Lung (tissue), 12 donors: ENCODE results near the gene GYPB. TPM values are rescaled to one million over a fixed set of nuclear protein-coding genes. Genes with fewer than 3 reads are reported as not detected.
"Not testable (repeated sequence)": the region's sequence is repeated elsewhere in the genome, so short reads cannot be mapped to it uniquely, and the experiment has no call there.

Source experiments
- ATAC-seq: fragments of 200-7000 bp; cut with Tn5 transposase; one replicate; pipeline ENCODE4 v1.9.1; 2020; ENCODE audit warnings: moderate number of reproducible peaks; ENCODE audit not compliant: insufficient read depth, low FRiP score
- DNase-seq, 3 donors: peaks; one replicate each; pipeline ENCODE4 v3.0.0-alpha.2; 2013 to 2017
- H3K27ac ChIP-seq, 2 donors: one replicate each; pipeline ENCODE4 v1.5.1; 2013; ENCODE audit warnings: mild to moderate bottlenecking in 2 of 2, moderate library complexity in 2 of 2, control low read depth in 1 of 2, inconsistent platforms in 1 of 2, low read depth in 1 of 2, low read length in 1 of 2
- H3K27me3 ChIP-seq, 3 donors: one replicate each; pipeline ENCODE4 v1.5.1; 2013; ENCODE audit warnings: low read length in 2 of 3; ENCODE audit not compliant: control insufficient read depth in 3 of 3, insufficient read depth in 3 of 3
- H3K36me3 ChIP-seq, 4 donors: one replicate each; pipeline ENCODE4 v1.5.1; 2013; ENCODE audit warnings: low read length in 4 of 4, mild to moderate bottlenecking in 1 of 4, moderate library complexity in 1 of 4; ENCODE audit not compliant: control insufficient read depth in 4 of 4, insufficient read depth in 4 of 4
- H3K4me1 ChIP-seq, 5 donors: one replicate each; pipeline ENCODE4 v1.5.1; 2013; ENCODE audit warnings: low read length in 5 of 5, mild to moderate bottlenecking in 2 of 5, moderate library complexity in 1 of 5; ENCODE audit not compliant: control insufficient read depth in 5 of 5, insufficient read depth in 5 of 5
- H3K4me3 ChIP-seq: one replicate; pipeline ENCODE4 v1.5.1; 2013; ENCODE audit warnings: mild to moderate bottlenecking, control low read depth, moderate library complexity
- H3K9ac ChIP-seq, 2 donors: one replicate each; pipeline ENCODE4 v1.5.1; 2013; ENCODE audit warnings: low read length in 2 of 2, control low read depth in 1 of 2; ENCODE audit not compliant: insufficient read depth in 1 of 2
- H3K9me3 ChIP-seq, 4 donors: one replicate each; pipeline ENCODE4 v1.5.1; 2013; ENCODE audit warnings: low read length in 3 of 4, mild to moderate bottlenecking in 1 of 4, moderate library complexity in 1 of 4; ENCODE audit not compliant: control insufficient read depth in 4 of 4, insufficient read depth in 3 of 4
- WGBS, 2 donors: extraction: QIAGEN DNeasy Blood & Tissue Kit; methylation state at CpG; one replicate each; pipeline ENCODE4 v1.1.7; 2013; 5-methylcytosine and 5-hydroxymethylcytosine counted together
- polyA plus RNA-seq, 2 donors: library from polyadenylated mRNA; stranded (reverse); fragments of 200-250 nt; gene quantifications; one replicate each; pipeline ENCODE4 v1.2.1, GENCODE V29; 2013
- total RNA-seq, 2 donors: library from RNA; depleted of rRNA in 1 of 2; stranded (reverse); fragments of >200 nt in 1 of 2; gene quantifications; one replicate each; pipeline ENCODE4 v1.2.1, GENCODE V29; 2014 to 2021
- TF ChIP-seq, protein P1 (sequence below): IDR thresholded peaks from 2 replicates; pipeline ENCODE4 v1.5.1; 2012; ENCODE audit warnings: mild to moderate bottlenecking; ENCODE audit errors: control extremely low read depth, extremely low read depth
- donor health status: control.
- donor health status: control.
- donor health status: Bipolar disorder and iron deficiency.
- donor health status: healthy.
- donor health status: DM: yes; HTN: yes; CAD: no.

Gene GYPB
- total and polyA plus RNA-seq, 4 donors: 0.64 to 16.7 TPM; not detected in 2

DNA sequence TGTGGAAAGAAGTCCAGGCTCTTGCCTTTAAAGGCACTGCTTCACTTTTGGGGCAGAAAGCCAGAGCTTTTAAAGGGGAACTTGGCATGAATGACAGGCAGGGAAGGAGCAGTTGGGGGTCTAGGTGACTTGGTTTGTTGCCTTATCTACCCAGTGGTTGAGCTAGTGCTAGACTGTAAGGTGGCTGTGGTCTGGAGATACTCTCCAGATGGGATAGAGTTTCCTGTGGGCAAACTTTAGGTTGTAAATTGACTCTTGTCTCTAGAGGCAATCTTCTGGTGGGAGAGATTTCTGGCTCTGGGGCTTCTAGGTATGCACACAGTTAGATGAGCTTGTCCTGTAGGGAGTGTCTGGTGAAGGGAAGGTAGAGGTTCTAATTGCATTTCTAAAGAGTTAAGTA, 43.7 kb downstream of the GYPB start:
- H3K27me3 ChIP-seq, H3K9me3 ChIP-seq, H3K9ac ChIP-seq, H3K4me3 ChIP-seq, H3K27ac ChIP-seq, H3K36me3 ChIP-seq, DNase-seq, ATAC-seq, H3K4me1 ChIP-seq: not testable (repeated sequence)

DNA sequence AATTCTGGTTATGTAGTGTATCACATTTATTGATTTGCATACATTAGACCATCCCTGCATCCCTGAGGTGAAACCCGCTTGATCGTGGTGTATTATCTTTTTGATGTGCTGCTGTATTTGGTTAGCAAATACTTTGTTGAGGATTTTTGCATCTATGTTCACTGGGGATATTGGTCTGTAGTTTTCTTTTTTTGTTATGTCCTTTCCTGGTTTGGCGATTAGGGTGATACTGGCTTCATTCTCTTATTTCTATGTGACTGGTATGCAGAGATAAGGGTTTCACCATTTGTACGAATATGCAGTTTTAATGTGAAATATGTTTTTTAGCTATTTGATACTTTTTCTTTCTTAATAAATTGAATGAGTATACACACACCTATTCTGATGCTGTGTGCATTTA, 45.2 kb downstream of the GYPB start:
- H3K27me3 ChIP-seq, DNase-seq, H3K27ac ChIP-seq, H3K9me3 ChIP-seq, H3K9ac ChIP-seq, H3K36me3 ChIP-seq, ATAC-seq, H3K4me3 ChIP-seq, H3K4me1 ChIP-seq: not testable (repeated sequence)
- 66 to 81% methylated on average over 4 of the region's 4 CpGs for WGBS, 2 donors

- H3K4me3 ChIP-seq: no peak overlapping the region
- 41 to 66% methylated on average over 3 to 4 of the region's 4 CpGs for WGBS, 2 donors
Measured at GRCh38 chr4:143961075-143961474, 58.1 kb downstream of the GYPB start.

GRCh38 chr4:143955306-143955705, 63.9 kb downstream of the GYPB start:
- H3K9me3 ChIP-seq, ATAC-seq, H3K27me3 ChIP-seq: not testable (repeated sequence)

More at GRCh38 chr4:143961075-143961474, 58.1 kb downstream of the GYPB start:
- DNase-seq: no peak
- no peaks in the 10 kb centered on the region for H3K27me3 ChIP-seq
- no peak for ATAC-seq
- TF ChIP-seq, protein P1, sequence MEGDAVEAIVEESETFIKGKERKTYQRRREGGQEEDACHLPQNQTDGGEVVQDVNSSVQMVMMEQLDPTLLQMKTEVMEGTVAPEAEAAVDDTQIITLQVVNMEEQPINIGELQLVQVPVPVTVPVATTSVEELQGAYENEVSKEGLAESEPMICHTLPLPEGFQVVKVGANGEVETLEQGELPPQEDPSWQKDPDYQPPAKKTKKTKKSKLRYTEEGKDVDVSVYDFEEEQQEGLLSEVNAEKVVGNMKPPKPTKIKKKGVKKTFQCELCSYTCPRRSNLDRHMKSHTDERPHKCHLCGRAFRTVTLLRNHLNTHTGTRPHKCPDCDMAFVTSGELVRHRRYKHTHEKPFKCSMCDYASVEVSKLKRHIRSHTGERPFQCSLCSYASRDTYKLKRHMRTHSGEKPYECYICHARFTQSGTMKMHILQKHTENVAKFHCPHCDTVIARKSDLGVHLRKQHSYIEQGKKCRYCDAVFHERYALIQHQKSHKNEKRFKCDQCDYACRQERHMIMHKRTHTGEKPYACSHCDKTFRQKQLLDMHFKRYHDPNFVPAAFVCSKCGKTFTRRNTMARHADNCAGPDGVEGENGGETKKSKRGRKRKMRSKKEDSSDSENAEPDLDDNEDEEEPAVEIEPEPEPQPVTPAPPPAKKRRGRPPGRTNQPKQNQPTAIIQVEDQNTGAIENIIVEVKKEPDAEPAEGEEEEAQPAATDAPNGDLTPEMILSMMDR: no peak
- no peak overlapping the region for H3K27ac ChIP-seq
- H3K9me3 ChIP-seq: no peaks in the 10 kb centered on the region
- no peaks in the 10 kb centered on the region for H3K36me3 ChIP-seq
- H3K9ac ChIP-seq: no peak overlapping the region
- H3K4me1 ChIP-seq: no peaks in the 10 kb centered on the region

GRCh38 chr4:143951458-143951972, 67.7 kb downstream of the GYPB start:
- DNase-seq, H3K9ac ChIP-seq, H3K4me1 ChIP-seq, H3K27me3 ChIP-seq, H3K9me3 ChIP-seq, ATAC-seq, H3K27ac ChIP-seq, H3K36me3 ChIP-seq, H3K4me3 ChIP-seq: not testable (repeated sequence)

More at GRCh38 chr4:143955306-143955705, 63.9 kb downstream of the GYPB start:
- WGBS, 2 donors: 76 to 78% methylated on average over 3 of the region's 3 CpGs
- H3K36me3 ChIP-seq, DNase-seq, H3K4me1 ChIP-seq, H3K4me3 ChIP-seq, H3K27ac ChIP-seq, H3K9ac ChIP-seq: not testable (repeated sequence)

GRCh38 chr4:143950967-143951366, 68.2 kb downstream of the GYPB start:
- not testable (repeated sequence) for ATAC-seq, DNase-seq, H3K9me3 ChIP-seq, H3K27ac ChIP-seq, H3K9ac ChIP-seq, H3K36me3 ChIP-seq, H3K4me3 ChIP-seq, H3K4me1 ChIP-seq, H3K27me3 ChIP-seq
- 95 to 97% methylated on average over 4 of the region's 4 CpGs for WGBS, 2 donors

DNA sequence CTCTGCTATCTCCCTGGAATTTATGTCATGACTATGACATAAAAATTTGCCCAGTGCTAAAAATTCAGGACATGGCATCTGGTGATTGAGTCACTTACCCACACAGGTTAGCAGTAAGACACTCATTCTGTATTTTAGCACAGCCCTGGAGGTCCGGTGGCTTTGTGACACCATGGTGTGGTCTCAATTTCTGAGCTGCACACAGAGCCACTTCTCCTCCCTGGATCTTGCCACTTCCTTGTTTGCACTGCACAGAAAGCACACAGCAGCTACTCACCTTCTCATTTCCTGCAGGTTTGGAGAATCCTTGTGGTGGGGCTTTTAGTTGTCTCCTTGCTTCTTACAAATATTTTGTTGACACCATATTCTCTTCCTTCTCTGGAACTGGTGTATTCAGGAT, 69.0 kb downstream of the GYPB start:
- not testable (repeated sequence) for DNase-seq, ATAC-seq, H3K9me3 ChIP-seq, H3K9ac ChIP-seq, H3K4me3 ChIP-seq, H3K4me1 ChIP-seq, H3K27ac ChIP-seq, H3K27me3 ChIP-seq, H3K36me3 ChIP-seq
- WGBS, 2 donors: 1 to 33% methylated on average over 1 of the region's 1 CpG

- H3K4me1 ChIP-seq, H3K9ac ChIP-seq, H3K36me3 ChIP-seq, H3K27ac ChIP-seq, H3K27me3 ChIP-seq, DNase-seq, ATAC-seq, H3K9me3 ChIP-seq, H3K4me3 ChIP-seq: not testable (repeated sequence)
- 43 to 66% methylated on average over 1 of the region's 1 CpG for WGBS, 2 donors
Measured at GRCh38 chr4:143947493-143947892, 71.7 kb downstream of the GYPB start.
